NCI-H1092 treated with DMSO at 0.1 percent for 48 hours (cell line): Measurements from ENCODE around the gene SSBP4.

ENCODE experiments used
- DNase-seq: peaks from one replicate; lab custom pipeline; 2025; lab: John Stamatoyannopoulos, UW

Gene SSBP4

DNA sequence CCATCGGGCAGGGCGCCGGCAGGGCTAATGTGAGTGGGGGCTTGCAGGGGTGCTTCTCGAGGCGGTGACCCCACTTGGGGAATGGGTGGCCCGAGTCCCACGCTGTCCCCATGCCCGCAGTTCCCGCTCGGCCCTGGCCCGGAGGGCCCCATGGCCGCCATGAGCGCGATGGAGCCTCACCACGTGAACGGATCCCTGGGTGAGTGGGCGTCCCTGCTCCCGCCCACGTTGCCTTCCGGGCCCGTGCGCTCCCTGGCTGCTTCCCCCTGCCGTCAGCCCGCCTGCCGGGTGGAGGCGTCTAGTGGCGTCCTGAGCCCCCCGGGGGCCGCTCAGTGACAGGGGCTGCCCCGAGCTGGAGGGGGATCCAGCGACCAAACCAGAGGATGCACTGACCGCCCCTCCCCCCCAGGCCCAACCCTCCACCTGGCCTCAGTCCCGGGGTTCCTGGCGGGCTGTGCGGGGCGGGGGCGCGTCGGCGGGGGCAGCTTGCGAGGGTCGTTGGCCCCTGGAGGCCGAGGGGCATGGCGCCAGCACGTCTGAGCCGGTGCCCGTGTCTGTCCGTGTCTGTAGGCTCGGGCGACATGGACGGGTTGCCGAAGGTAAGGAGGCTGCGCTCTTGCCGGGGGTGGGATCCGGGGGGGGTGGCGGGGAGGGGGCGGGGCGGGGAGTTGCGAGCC lies 14.0 kb downstream of the SSBP4 start:
- DNase-seq, result peak; percentile 36

DNA sequence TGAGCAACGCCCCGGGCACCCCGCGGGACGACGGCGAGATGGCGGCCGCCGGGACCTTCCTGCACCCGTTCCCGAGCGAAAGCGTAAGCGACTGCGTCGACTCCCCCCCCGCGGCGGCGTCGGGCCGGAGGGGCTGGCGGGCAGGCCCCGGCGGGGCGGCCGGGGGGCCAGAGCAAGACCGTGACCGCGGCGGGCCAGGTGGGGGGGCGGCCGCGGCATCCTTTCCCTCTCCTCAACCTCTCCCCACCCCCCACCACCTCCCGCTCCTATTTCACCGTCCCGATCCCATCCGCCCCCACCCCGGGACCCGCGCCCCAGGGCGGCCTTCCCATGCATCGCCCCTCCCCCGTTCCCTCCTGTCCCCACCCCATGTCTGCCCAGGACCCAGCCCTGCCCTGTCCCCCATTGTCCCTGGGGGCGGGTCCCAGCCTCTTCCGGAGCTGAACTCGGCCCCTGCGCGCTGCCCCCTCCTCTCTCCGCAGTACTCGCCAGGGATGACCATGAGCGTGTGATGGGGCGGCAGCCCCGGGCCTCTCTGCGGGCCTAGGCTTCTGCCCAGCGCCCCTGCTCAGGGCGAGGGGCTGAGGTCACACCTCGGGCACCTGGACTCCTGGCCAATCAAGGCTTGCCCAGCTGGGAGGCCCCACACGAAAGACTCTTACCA lies 14.7 kb downstream of the SSBP4 start:
- DNase-seq, result no peak

DNA sequence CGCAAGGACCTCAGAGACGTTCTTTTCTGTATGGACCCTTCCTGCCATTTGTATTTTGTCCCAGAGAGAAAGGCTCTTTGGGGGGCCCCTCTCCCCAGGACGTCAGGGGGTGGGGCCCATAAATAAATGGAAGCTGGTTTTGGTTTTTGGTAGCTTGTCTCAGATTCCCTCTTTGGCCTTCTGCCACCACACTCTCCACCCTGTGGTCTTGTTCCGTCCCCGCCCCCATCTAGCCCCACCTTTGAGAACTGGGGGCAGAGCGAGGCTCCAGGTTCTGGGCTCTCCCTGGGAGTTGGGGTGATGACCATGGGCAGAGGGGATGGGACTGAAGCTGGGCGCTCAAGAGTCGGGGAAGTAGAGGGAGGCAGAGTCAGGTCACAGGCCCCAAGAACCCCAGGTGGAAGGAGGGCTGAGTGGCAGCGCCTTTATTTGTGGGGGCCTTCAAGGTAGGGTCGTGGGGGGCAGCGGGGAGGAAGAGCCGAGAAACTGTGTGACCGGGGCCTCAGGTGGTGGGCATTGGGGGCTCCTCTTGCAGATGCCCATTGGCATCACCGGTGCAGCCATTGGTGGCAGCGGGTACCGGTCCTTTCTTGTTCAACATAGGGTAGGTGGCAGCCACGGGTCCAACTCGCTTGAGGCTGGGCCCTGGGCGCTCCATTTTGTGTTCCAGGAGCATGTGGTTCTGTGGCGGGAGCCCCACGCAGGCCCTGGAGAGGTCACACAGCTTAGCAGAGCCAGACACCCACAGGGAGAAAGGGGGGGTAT lies 15.4 kb downstream of the SSBP4 start:
- DNase-seq, result no peak

DNA sequence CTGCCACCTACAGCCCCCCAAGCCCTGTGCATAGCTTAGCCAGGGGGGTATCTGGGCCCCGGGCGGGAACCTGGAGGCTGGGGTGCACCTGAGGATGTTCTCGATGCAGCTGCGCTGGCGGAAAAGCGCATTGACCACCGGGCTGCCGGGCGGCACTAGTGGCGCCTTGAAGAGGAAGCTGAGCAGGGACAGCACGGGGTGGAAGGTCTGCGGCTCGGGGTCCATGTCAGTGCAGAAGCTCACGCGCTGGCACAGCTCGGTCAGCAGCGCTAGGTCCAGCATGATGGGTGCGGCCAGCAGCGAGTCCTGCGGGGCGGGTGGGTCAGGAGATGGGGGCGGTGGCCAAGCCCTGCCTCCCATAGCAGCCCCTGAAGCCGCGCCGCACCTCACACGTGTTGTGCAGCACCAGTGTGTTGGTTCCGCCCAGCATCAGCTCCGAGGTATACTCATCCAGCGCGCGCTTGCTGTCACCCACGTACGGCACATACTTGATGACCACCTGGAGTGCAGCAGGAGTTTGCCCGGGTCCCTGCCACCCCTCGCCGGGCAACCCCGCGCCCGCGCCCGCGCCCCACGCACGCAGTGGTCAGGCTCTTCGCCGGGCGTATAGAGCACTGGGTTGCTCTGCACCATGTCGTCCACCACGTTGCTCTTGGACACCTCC lies 16.1 kb downstream of the SSBP4 start:
- no peak for DNase-seq

DNA sequence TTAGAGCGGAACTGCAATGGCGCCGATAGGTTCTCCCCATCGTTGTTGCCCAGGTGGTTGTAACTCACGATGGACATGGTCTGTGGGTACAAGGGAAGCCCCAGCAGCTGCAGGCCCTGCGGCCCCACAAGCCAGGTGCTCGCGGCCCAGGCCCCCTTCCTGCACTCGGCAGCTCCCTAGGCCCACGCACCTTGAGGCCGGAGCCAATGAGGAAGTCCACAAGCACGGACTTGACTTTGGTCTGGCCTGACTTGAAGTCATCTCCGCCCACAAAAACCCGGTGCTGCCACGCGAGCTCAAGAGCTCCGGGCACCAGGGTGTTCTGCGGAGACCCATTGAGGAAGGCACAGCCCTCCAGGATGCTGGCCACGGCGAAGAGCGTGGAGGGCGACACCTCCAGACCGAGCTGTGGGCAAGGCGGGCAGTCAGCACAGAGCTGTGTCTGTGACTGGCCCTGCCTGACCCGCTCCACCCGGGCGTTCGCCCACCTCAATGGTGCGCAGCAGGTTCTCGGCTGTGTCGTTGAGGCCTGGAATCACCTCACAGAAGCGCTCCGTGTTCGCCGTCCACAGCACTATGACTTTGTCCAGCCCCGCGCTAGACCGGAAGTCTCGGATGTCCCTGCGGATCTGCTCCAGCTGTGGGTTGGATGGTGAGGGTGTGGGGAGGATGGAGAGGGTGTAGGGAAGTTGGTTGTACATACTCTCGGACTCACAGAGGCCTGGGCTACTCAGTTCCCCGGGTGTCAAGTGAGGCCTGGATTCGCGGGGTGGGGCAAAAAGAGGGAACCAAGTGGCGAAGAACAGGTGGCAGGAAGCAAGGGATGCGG lies 16.9 kb downstream of the SSBP4 start:
- DNase-seq, result no peak

DNA sequence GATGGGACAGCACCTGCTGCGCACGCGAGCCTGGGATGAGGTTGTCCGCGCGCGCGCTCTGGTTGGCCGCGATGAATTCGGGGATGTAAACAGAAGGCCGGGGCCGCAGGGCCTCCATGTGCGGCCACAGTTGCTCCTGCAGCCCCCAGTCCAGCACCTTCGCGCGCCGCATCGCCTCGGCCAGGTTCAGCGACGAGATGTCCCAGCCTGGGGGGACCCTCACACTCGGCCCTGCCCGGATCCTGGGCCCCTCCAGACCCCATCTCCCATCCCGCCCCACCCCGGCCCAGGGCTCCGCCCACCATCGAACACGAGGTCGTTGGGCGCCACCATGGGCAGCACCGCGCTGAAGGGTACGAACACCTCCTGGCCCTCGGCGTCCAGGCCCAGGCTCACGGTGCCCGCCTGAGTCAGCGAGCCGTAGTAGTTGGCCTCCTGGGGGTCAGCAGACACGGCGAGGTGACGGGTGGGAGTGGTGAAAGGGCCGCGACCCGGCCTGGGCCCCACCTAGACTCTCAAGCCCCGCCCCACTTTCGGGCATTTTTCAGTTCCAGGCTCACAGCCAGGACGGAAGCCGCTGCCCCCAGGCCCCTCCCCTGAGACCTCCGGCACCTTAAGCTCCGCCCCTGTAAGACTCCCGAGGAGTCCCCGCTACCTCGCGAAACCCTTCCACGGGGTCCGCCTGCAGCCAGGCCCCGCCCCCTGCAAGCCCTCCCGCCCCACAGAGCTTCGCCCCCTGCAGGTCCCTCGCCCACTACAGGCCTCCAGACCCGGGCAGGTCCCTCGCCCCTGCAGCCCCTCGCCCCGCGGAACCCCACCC lies 17.7 kb downstream of the SSBP4 start:
- DNase-seq, result peak; percentile 69

DNA sequence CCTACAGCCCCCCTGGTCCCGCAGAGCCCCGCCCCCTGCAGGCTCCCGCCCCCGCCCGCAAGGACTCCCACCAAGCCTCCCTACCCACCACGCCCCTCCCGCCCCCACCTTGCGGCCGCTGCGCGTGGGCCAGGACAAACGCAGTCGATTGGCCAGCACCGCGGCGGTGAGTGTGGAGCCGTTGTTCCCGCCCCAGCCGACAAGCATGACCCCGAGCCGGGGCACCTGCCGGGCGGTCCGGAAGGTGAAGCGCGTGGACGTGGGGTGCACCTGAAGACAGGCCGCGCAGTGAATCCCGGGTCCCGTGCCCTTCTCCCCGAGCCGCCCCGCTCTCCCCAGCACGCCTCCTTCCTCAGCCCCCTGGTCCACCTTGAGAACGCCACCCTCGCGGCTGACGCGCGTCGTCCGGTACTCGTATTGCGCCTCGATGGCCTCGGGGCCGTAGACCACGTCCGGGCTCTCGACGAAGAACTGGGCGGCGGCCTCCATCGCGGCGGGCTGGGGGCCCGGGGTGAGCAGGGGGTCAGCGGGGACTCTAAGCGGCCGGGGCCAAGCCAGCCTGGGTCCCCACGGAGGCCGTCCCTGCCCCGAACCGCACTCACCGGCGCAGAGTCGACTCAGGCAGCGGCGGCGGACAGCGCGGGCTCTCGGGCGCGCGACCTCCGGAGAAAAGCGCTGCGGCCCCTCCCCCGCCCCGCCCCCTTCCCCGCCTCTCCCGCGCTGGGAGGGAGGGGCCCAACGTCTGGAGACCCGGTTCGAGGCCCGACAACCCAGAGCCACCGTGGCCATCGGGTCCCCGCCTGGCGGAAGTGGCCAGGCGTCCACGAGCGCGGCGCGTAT lies 18.5 kb downstream of the SSBP4 start, which contains the start of gene ISYNA1:
TSS of gene ISYNA1 (minus strand) at position 643 of the 840 bp plus-strand sequence. CDS start at position 489, 154 bp downstream.
- peak; percentile 51 for DNase-seq

DNA sequence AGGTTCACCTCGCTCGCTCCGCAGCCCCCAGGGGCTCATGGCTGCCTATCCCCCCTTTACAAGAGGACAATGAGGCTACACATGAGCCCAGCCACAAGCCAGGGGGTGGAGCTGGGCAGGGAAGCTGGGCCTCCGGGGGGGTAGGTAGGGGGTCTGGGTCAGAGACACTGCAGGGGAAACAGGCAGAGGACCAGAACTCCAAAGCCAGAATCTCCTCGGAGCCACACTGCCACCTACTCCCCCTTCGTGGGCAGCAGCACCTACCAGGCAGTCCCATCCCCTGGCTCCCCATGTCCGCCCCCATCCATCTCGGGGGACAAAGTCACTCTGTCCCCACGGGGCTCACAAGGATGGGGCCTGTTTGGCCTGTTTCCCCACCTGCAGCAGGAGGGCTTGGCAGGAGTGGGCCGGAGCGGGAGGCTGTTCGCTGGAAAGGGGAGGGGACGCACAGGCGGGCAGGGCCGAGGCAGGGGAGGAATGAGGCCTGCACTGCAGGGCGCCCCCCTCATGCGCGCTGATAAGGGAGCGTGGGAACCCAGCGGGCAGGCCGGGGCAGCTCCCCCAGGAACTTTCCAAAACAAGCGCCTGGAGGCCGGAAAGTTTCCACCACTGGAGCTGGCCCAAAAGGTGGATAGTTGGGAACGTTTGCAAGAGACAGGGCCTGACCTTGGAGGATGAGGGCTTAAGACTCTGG lies 19.3 kb downstream of the SSBP4 start:
- DNase-seq, result no peak

DNA sequence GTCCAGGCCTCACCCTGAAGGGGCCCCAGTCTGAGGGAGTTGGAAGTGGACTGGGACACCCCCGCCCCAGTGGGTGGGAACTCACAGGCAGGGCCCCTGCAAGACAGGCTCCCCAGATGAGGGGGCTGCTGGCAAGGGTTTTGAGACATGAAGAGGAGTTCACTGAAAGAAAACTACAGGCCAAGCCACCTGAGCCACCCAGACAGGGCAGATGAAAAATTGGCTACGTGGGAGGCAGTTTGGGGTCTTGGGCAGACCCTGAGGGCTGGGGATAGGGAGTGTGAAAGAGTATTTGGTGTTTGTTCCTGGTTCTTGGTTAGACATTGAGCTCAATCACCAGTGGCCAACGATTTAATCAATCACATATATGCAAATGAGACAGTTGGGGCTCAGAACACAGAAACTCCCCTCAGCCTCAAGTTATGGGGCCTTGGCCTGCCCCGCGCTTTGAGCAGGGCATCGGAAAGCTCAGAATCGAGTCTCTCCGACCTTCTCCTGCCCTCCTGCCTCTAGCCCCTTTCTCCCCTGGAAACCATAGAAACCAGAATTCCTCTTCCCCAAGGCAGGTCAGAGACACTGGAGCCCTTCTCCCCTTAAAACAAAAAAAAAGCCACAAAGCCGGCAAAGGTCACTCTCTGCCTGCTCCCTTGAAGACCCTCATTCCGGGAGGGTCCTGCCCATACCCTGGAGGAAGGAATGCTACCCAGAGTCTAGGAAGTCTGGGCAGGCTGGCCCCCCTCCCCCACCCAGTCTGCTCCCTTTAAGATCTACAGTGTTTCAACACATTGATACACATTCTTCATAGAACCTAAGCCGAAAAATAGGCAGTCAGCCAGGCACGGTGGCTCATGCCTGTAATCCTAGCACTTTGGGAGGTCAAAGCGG lies 20.1 kb downstream of the SSBP4 start:
- no peak for DNase-seq

DNA sequence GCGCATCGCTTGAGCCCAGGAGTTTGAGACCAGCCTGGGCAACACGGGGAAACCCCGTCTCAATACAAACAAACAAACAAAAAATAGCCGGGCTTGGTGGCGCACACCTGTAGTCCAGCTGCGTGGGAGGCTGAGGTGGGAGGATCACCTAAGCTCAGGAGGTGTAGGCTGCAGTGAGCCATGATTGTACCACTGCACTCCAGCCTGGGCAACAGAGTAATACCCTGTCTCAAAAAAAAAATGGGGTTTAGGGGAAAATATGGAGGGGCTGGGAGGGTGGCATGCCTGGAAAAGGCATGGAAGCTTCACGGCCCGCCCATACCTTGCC lies 20.7 kb downstream of the SSBP4 start:
- DNase-seq, result no peak

DNA sequence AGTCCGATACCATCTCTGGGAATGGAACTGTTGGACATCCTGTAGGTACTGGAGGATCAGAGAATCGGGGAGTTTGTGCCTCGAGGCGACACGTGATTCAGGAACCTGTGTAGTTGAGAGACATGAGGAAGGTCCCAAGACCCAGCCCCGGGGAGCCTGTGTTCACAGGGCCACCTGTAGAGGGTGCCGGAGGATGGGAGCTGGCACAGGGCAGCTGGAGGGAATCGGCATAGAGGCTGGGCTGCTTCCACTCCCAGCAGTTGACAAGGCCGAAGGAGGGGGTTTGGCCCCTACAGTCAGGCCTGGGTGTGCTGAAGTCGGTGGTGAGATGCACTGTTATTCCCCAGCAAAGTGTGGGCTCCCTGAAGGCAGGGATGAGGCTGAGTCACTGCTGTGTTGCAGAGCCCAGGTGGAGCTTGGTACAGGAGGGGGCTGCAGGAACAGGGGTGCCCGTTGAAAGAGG lies 21.2 kb downstream of the SSBP4 start:
- no peak for DNase-seq

DNA sequence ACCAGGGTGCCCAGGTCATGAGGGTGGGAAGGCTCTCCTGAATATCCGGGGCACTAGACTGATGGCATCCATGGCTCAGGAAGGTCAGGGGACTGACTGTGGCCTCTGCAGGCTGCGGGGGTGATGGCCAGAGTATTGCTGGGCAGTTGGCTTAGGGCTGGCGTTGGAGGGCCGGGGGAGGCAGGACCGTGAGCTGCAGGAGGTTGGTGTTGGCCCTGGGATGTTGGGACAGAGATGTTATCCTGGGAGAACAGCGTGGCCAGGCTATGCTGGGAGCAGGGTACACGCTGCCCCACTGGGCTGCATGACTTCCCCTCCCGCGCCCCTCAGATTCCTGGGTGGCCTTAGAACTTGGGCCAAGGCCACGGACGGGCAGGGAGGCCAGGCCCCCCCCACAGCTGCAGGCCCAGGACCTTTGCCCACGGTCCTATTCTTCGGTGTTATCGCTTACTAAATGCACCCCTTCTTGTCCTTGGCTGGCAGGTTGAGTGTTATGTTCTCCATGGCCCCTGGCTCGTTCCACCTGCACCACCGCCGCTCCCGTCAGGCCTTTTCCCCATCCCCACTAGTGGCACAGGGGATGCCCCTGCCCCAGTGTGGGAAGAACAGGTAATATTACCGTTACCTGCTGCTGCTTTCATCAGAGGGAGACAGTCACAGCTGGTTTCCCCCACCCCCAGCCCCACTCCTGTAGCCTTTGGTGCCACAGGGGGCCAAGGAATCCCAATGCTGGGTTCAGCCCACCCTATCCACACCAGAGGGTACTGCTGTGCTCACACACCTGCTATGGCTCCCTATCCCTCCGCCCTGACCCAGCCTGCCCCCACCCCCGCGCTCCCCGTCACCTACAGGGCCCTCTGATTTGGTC lies 22.0 kb downstream of the SSBP4 start:
- DNase-seq, result no peak

DNA sequence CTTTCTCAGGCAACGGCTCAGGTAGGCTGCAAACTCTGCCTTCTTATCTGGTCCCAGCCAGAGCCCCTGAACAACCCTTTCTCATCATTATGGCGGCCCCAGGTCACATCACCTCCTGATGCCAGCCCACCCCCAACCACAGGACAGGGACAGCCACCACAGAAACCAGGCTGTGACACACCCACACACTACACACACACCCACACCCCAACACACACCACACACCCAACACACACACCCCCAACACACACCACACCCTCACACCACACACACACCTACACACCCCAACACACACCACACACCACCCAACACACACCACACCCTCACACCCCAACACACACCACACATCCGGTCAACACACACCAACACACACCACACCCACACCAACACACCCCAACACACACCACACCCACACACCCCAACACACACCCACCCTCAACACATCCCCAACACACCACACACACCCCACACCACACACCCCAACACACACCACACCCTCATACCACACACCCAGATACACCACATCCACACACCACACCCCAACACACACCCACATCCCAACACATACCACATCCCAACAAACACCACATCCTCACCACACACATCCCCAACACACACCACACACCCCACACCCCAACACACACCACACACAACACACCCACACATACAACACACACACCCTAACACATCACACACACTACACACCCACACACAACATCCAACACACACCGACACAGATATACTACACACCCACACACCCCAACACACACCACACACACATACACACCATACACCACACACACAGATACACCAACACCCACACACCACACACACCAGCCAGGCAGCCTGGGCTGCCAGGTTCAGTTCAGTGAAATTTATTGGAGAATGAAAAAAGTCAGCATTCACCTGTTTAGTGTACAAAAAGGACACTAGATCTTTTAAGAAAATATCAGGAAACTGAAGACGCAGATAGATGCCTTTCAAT lies 22.9 kb downstream of the SSBP4 start:
- no peak for DNase-seq

DNA sequence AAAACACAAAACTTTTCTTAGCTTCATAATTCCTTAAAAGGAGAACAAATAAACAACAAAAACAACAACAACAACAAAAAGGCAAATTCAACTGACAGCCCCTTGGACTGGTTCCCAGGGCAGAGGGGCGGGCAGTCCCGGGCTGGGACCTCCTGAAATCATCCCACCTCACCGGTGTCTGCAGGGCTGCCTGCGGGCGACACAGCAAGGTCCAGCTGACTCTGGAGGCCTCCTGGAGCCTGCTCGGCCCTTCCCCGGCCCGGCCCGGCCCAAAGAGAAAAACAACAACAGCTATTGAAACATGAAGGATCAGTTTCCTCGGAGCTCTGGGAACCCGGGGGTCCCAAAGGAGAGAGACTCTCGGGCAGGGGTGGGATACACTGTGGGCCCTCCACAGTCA lies 23.7 kb downstream of the SSBP4 start:
- no peak for DNase-seq

DNA sequence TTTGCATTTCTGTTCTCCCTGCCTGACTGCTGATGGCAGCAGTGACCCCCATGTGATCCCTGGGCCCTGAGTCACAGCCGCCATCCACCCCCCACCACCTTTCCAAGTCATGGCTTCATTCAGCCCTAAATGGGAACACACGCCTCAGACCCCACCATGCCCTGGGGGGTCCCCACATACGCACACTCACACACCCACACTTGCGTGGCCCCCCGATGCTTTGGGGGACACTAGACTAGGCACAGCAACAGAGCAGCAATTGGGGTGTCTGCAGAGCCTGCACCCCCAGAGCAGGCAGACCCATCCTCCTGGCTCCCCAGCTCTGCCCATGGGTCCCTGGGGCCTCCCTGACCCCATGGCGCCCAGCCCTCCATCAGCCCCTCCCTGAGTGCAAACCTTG lies 24.2 kb downstream of the SSBP4 start:
- DNase-seq, result no peak

DNA sequence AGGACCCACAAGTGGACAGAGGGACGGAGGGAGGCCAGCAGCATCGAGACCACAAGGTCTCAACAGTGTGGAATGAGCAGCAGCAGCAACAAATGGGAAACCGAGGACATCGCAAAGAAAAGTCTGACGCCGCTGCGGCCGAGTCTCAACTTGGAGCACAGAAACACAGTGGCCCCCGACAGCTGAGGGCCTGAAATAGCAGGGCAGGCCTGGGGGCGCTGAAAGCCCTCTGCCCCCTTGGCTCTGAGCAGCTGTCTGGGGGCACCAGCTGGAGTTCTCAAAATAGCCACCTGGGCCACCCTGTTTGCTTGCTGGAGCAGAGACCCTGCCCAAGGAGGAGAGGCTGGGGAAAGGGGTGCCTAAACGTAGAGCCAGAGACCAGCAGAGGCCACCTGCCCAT lies 24.6 kb downstream of the SSBP4 start:
- DNase-seq, result no peak
